HepG2 (cell line): ENCODE data around the gene HOXC10. TPM values are rescaled to one million over a fixed set of nuclear protein-coding genes. Genes with fewer than 3 reads are reported as not detected.
A peak's percentile ranks its signal among the peaks of the same experiment; 100 is the strongest.

ENCODE experiments used
- ASH2L ChIP-seq: fragments of 300-600, 200-600 bp; sonication (generic); IDR thresholded peaks from 2 replicates; pipeline ENCODE4 v1.7.0; 2017; ENCODE audit warnings: low read depth, mild to moderate bottlenecking, moderate library complexity, mixed read lengths, low read length; ENCODE audit not compliant: insufficient read length
- BHLHE40 ChIP-seq: IDR thresholded peaks from 2 replicates; pipeline ENCODE4 v1.6.1; 2011; ENCODE audit warnings: low read length, improper control_type of control experiment
- CREM ChIP-seq, 2 experiments: sonication (generic) in 1 of 2; formaldehyde crosslinking in 1 of 2; IDR thresholded peaks; 2 replicates each; pipeline versions ENCODE4 v1.4.0 to v1.6.1; 2016 to 2020; ENCODE audit warnings: antibody characterized with exemption in 1 of 2, mild to moderate bottlenecking in 1 of 2, missing genetic modification reagents in 1 of 2
- ELF4 ChIP-seq: sonication (generic); formaldehyde crosslinking; IDR thresholded peaks from 2 replicates; pipeline ENCODE4 v1.5.0; 2020; ENCODE audit warnings: missing genetic modification reagents, mild to moderate bottlenecking, moderate library complexity, borderline replicate concordance
- GLI4 ChIP-seq: sonication (generic); formaldehyde crosslinking; IDR thresholded peaks from 2 replicates; pipeline ENCODE4 v1.5.1; 2020; ENCODE audit warnings: missing genetic modification reagents, mild to moderate bottlenecking, moderate library complexity, borderline replicate concordance
- HCFC1 ChIP-seq: fragments of 150-350 bp; IDR thresholded peaks from 2 replicates; pipeline ENCODE4 v1.6.1; 2014; ENCODE audit warnings: low read depth, low read length
- KMT2B ChIP-seq: IDR thresholded peaks from 2 replicates; pipeline ENCODE4 v1.6.1; 2016; ENCODE audit warnings: missing genetic modification reagents, missing compliant biosample characterization
- MXD4 ChIP-seq: IDR thresholded peaks from 2 replicates; pipeline ENCODE4 v1.6.1; 2016; ENCODE audit warnings: mild to moderate bottlenecking, missing biosample characterization, missing genetic modification reagents
- NFE2L2 ChIP-seq: fragments of 150-350 bp; IDR thresholded peaks from 2 replicates; pipeline ENCODE4 v1.6.1; 2014; ENCODE audit warnings: low read length
- NR2C2 ChIP-seq: sonication (generic); formaldehyde crosslinking; IDR thresholded peaks from 2 replicates; pipeline ENCODE4 v1.4.0; 2020; ENCODE audit warnings: missing genetic modification reagents, mild to moderate bottlenecking, moderate library complexity, borderline replicate concordance
- NR2F2 ChIP-seq: IDR thresholded peaks from 2 replicates; pipeline ENCODE4 v1.6.1; 2012; ENCODE audit warnings: low read depth, inconsistent platforms, borderline replicate concordance
- PCBP1 ChIP-seq: fragments of 200-400 bp; formaldehyde crosslinking; IDR thresholded peaks from 2 replicates; pipeline ENCODE4 v1.6.1; 2017; ENCODE audit warnings: mild to moderate bottlenecking, low read depth, low read length, borderline replicate concordance
- RARG ChIP-seq: sonication (generic); formaldehyde crosslinking; IDR thresholded peaks from 2 replicates; pipeline ENCODE4 v1.4.0; 2020; ENCODE audit warnings: low read depth, mild to moderate bottlenecking, missing genetic modification reagents
- RFXAP ChIP-seq: sonication (generic); formaldehyde crosslinking; IDR thresholded peaks from 2 replicates; pipeline ENCODE4 v1.4.0; 2020; ENCODE audit warnings: missing genetic modification reagents, borderline replicate concordance
- SNRNP70 ChIP-seq: fragments of 200-400 bp; formaldehyde crosslinking; IDR thresholded peaks from 2 replicates; pipeline ENCODE4 v1.6.1; 2017; ENCODE audit warnings: mild to moderate bottlenecking, low read depth, low read length, moderate library complexity
- SOX13 ChIP-seq, 3 experiments: fragments of 450-650 bp in 1 of 3; sonication (generic) in 1 of 3; formaldehyde crosslinking in 1 of 3; IDR thresholded peaks in 2 of 3; conservative IDR thresholded peaks in 1 of 3; 2 replicates each; pipeline versions ENCODE4 v1.5.0 to v1.6.1; 2016 to 2020; ENCODE audit warnings: antibody characterized with exemption in 1 of 3, mild to moderate bottlenecking in 1 of 3, missing compliant biosample characterization in 1 of 3, missing genetic modification reagents in 1 of 3, moderate library complexity in 1 of 3
- SRSF9 ChIP-seq: fragments of 200-400 bp; formaldehyde crosslinking; IDR thresholded peaks from 2 replicates; pipeline ENCODE4 v1.6.1; 2018; ENCODE audit warnings: borderline replicate concordance, mild to moderate bottlenecking, low read depth, low read length; ENCODE audit not compliant: insufficient read depth, poor library complexity, severe bottlenecking
- TAF1 ChIP-seq: sonication (generic); formaldehyde crosslinking; IDR thresholded peaks from 2 replicates; pipeline ENCODE4 v1.4.0; 2020; ENCODE audit warnings: missing genetic modification reagents
- ZNF446 ChIP-seq: sonication (generic); formaldehyde crosslinking; IDR thresholded peaks from 2 replicates; pipeline ENCODE4 v1.5.0; 2020; ENCODE audit warnings: mild to moderate bottlenecking, missing genetic modification reagents
- ZNF460 ChIP-seq: sonication (generic); formaldehyde crosslinking; IDR thresholded peaks from 2 replicates; pipeline ENCODE4 v1.5.1; 2020; ENCODE audit warnings: missing genetic modification reagents, mild to moderate bottlenecking, borderline replicate concordance
- ZNF572 ChIP-seq: sonication (generic); formaldehyde crosslinking; IDR thresholded peaks from 2 replicates; pipeline ENCODE4 v1.5.1; 2020; ENCODE audit warnings: mild to moderate bottlenecking, missing genetic modification reagents
- ZNF660 ChIP-seq: sonication (generic); formaldehyde crosslinking; IDR thresholded peaks from 2 replicates; pipeline ENCODE4 v1.5.1; 2020; ENCODE audit warnings: mild to moderate bottlenecking, low read depth, missing genetic modification reagents, borderline replicate concordance
- ZSCAN12 ChIP-seq: sonication (generic); formaldehyde crosslinking; IDR thresholded peaks from 2 replicates; pipeline ENCODE4 v1.9.0; 2021; ENCODE audit warnings: mild to moderate bottlenecking, missing genetic modification reagents
- polyA plus RNA-seq, 8 experiments: library from polyadenylated mRNA; depleted of rRNA in 3 of 8; stranded (reverse) in 7 of 8; unstranded in 1 of 8; fragments of >200 nt; fragmentation: Illumina TruSeq in 4 of 8; extraction: Trizol in 4 of 8; gene quantifications; 2 replicates each; pipeline versions ENCODE4 v1.2.1 to v1.2.3, GENCODE V29; 2011 to 2016; ENCODE audit warnings: low read depth in 4 of 8, missing spikeins in 1 of 8, mixed read lengths in 1 of 8; ENCODE audit not compliant: insufficient read depth in 1 of 8
- total RNA-seq, 5 experiments: library from RNA; depleted of rRNA; stranded (reverse); fragments of >200 nt; fragmentation: Illumina TruSeq; extraction: Trizol; gene quantifications; 2 replicates each; pipeline ENCODE4 v1.2.3, GENCODE V29; 2016; ENCODE audit warnings: low read depth in 1 of 5
- TF ChIP-seq, protein P1 (sequence below): sonication (generic); formaldehyde crosslinking; IDR thresholded peaks from 2 replicates; pipeline ENCODE4 v1.8.0; 2022; ENCODE audit warnings: missing genetic modification reagents, mild to moderate bottlenecking, borderline replicate concordance
- TF ChIP-seq, protein P2 (sequence below): sonication (generic); formaldehyde crosslinking; IDR thresholded peaks from 2 replicates; pipeline ENCODE4 v1.4.0; 2020; ENCODE audit warnings: mild to moderate bottlenecking, low read depth, missing genetic modification reagents

Gene HOXC10
- total and polyA plus RNA-seq, 2 of the 13 experiments (the other 11 are each of a cell fraction or from before 2014, with no cell fraction given), result not detected

GRCh38 chr12:53994264-53995001 is 9.5 kb downstream of the HOXC10 start (continued):
- TF ChIP-seq, protein P1, sequence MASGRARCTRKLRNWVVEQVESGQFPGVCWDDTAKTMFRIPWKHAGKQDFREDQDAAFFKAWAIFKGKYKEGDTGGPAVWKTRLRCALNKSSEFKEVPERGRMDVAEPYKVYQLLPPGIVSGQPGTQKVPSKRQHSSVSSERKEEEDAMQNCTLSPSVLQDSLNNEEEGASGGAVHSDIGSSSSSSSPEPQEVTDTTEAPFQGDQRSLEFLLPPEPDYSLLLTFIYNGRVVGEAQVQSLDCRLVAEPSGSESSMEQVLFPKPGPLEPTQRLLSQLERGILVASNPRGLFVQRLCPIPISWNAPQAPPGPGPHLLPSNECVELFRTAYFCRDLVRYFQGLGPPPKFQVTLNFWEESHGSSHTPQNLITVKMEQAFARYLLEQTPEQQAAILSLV, result no peak
- TF ChIP-seq NR2F2, result no peak
- TF ChIP-seq HCFC1, result no peak
- no peak for TF ChIP-seq RARG (CRISPR knock-in tag)
- TF ChIP-seq NFE2L2, result no peak
- TF ChIP-seq RFXAP (CRISPR knock-in tag), result no peak
- no peak for TF ChIP-seq ELF4 (CRISPR knock-in tag)
- TF ChIP-seq ZNF572, result no peak
- no peak for TF ChIP-seq ZNF446
- no peak for TF ChIP-seq ZNF460
- no peak for TF ChIP-seq MXD4 (CRISPR knock-in tag)
- peak; percentile 19 for TF ChIP-seq ASH2L
- no peak for TF ChIP-seq TAF1
- no peak for TF ChIP-seq NR2C2
- TF ChIP-seq SRSF9, result no peak
- TF ChIP-seq CREM (IDR thresholded peaks at IDR 0.05), result no peak
- no peak for TF ChIP-seq CREM (CRISPR knock-in tag; IDR thresholded peaks at IDR 0.05)
- no peak for TF ChIP-seq BHLHE40
- no peak for TF ChIP-seq ZSCAN12 (CRISPR knock-in tag)
- no peak for TF ChIP-seq ZNF660 (CRISPR knock-in tag)
- no peak for TF ChIP-seq GLI4
- TF ChIP-seq, protein P2, sequence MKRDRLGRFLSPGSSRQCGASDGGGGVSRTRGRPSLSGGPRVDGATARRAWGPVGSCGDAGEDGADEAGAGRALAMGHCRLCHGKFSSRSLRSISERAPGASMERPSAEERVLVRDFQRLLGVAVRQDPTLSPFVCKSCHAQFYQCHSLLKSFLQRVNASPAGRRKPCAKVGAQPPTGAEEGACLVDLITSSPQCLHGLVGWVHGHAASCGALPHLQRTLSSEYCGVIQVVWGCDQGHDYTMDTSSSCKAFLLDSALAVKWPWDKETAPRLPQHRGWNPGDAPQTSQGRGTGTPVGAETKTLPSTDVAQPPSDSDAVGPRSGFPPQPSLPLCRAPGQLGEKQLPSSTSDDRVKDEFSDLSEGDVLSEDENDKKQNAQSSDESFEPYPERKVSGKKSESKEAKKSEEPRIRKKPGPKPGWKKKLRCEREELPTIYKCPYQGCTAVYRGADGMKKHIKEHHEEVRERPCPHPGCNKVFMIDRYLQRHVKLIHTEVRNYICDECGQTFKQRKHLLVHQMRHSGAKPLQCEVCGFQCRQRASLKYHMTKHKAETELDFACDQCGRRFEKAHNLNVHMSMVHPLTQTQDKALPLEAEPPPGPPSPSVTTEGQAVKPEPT (CRISPR knock-in tag), result no peak
- no peak for TF ChIP-seq SNRNP70
- no peak for TF ChIP-seq SOX13 (IDR thresholded peaks at IDR 0.05)
- no peak; a peak in 1 of 4 replicates for TF ChIP-seq SOX13 (CRISPR knock-in tag; conservative IDR thresholded peaks at IDR 0.05 in 1 of 2, IDR thresholded peaks at IDR 0.05 in 1 of 2)
- no peak for TF ChIP-seq PCBP1
- no peak for TF ChIP-seq KMT2B (CRISPR knock-in tag)
